ENCODE results near the gene PIGH.

- TF ChIP-seq CTCF (IDR thresholded peaks at IDR 0.05) (no peak), POLR2A (IDR thresholded peaks at IDR 0.05) (no peak), POLR2AphosphoS5 (IDR thresholded peaks at IDR 0.05) (no peak), EP300 (IDR thresholded peaks at IDR 0.05) (no peak)
Observed at GRCh38 chr14:67551123-67551522, 48.9 kb downstream of the PIGH start.
